Measurements from ENCODE around the gene LOXHD1.

LOXHD1 gene

GRCh38 chr18:46573156-46573555 lies 83.9 kb downstream of the LOXHD1 start:
- Histone ChIP-seq H3K36me3 (ENCODE audit: control insufficient read depth in 2 of 2, insufficient read depth in 1 of 2, low read length in 2 of 2) (no peaks in the 10 kb centered on the region), H3K27ac (ENCODE audit: extremely low read depth, low read depth, low read length) (no peak overlapping the region), H3K4me3 (ENCODE audit: low read depth, low read length) (no peak overlapping the region), H3K9me3 (ENCODE audit: control insufficient read depth, insufficient read depth, low read depth, low read length) (no peaks in the 10 kb centered on the region), H3K4me1 (ENCODE audit: control insufficient read depth, insufficient read depth, low read length) (no peaks in the 10 kb centered on the region)
- ChIA-PET POLR2A (no interaction called here), CTCF (no interaction called here)
- TF ChIP-seq ZNF398 (tag by site-specific recombination; IDR thresholded peaks at IDR 0.05) (no peak), ZIC2 (tag by site-specific recombination; IDR thresholded peaks at IDR 0.05) (no peak), ZNF529 (tag by site-specific recombination; IDR thresholded peaks at IDR 0.05; ENCODE audit: insufficient replicate concordance) (no peak)
- TF ChIP-seq, protein P1, sequence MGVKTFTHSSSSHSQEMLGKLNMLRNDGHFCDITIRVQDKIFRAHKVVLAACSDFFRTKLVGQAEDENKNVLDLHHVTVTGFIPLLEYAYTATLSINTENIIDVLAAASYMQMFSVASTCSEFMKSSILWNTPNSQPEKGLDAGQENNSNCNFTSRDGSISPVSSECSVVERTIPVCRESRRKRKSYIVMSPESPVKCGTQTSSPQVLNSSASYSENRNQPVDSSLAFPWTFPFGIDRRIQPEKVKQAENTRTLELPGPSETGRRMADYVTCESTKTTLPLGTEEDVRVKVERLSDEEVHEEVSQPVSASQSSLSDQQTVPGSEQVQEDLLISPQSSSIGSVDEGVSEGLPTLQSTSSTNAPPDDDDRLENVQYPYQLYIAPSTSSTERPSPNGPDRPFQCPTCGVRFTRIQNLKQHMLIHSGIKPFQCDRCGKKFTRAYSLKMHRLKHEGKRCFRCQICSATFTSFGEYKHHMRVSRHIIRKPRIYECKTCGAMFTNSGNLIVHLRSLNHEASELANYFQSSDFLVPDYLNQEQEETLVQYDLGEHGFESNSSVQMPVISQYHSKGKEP (tag by site-specific recombination; IDR thresholded peaks at IDR 0.05), result no peak

- H3K4me1 ChIP-seq (ENCODE audit: control insufficient read depth, insufficient read depth, low read length), result no peaks in the 10 kb centered on the region
- H3K27ac ChIP-seq (ENCODE audit: extremely low read depth, low read depth, low read length), result no peak overlapping the region
- ChIA-PET CTCF (interaction anchor here (0.7 to 1.2 kb wide), 4 partner anchors 15 to 92 kb away, joined by 3 to 5 read pairs (median 3); no protein-coding TSS in a partner anchor), POLR2A (no interaction called here)
- H3K9me3 ChIP-seq (ENCODE audit: control insufficient read depth, insufficient read depth, low read depth, low read length), result no peaks in the 10 kb centered on the region
- no peaks in the 10 kb centered on the region for H3K36me3 ChIP-seq (ENCODE audit: control insufficient read depth in 2 of 2, insufficient read depth in 1 of 2, low read length in 2 of 2)
- H3K4me3 ChIP-seq (ENCODE audit: low read depth, low read length), result no peak overlapping the region
- TF ChIP-seq ZSCAN23 (tag by site-specific recombination; IDR thresholded peaks at IDR 0.05) (no peak), ZNF791 (tag by site-specific recombination; IDR thresholded peaks at IDR 0.05) (no peak), KLF7 (tag by site-specific recombination; IDR thresholded peaks at IDR 0.05; ENCODE audit: borderline replicate concordance) (no peak), TRIM28 (IDR thresholded peaks at IDR 0.05; ENCODE audit: borderline replicate concordance, low read length) (no peak), ZBTB8A (tag by site-specific recombination; IDR thresholded peaks at IDR 0.05) (no peak), ZNF10 (tag by site-specific recombination; IDR thresholded peaks at IDR 0.05) (no peak), ZNF549 (tag by site-specific recombination; IDR thresholded peaks at IDR 0.05) (no peak), ZNF639 (tag by site-specific recombination; IDR thresholded peaks at IDR 0.05) (no peak), GFI1B (tag by site-specific recombination; IDR thresholded peaks at IDR 0.05) (no peak), TSHZ1 (tag by site-specific recombination; IDR thresholded peaks at IDR 0.05; ENCODE audit: borderline replicate concordance) (no peak), ZNF132 (tag by site-specific recombination; IDR thresholded peaks at IDR 0.05; ENCODE audit: borderline replicate concordance) (no peak), ZNF174 (tag by site-specific recombination; IDR thresholded peaks at IDR 0.05) (no peak), ZNF350 (tag by site-specific recombination; IDR thresholded peaks at IDR 0.05) (no peak), ZNF324 (tag by site-specific recombination; IDR thresholded peaks at IDR 0.05) (no peak), ZNF785 (tag by site-specific recombination; IDR thresholded peaks at IDR 0.05) (no peak), ZNF701 (tag by site-specific recombination; IDR thresholded peaks at IDR 0.05) (no peak)
- TF ChIP-seq, protein P2, sequence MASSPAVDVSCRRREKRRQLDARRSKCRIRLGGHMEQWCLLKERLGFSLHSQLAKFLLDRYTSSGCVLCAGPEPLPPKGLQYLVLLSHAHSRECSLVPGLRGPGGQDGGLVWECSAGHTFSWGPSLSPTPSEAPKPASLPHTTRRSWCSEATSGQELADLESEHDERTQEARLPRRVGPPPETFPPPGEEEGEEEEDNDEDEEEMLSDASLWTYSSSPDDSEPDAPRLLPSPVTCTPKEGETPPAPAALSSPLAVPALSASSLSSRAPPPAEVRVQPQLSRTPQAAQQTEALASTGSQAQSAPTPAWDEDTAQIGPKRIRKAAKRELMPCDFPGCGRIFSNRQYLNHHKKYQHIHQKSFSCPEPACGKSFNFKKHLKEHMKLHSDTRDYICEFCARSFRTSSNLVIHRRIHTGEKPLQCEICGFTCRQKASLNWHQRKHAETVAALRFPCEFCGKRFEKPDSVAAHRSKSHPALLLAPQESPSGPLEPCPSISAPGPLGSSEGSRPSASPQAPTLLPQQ (tag by site-specific recombination; IDR thresholded peaks at IDR 0.05), result no peak
- TF ChIP-seq, protein P3, sequence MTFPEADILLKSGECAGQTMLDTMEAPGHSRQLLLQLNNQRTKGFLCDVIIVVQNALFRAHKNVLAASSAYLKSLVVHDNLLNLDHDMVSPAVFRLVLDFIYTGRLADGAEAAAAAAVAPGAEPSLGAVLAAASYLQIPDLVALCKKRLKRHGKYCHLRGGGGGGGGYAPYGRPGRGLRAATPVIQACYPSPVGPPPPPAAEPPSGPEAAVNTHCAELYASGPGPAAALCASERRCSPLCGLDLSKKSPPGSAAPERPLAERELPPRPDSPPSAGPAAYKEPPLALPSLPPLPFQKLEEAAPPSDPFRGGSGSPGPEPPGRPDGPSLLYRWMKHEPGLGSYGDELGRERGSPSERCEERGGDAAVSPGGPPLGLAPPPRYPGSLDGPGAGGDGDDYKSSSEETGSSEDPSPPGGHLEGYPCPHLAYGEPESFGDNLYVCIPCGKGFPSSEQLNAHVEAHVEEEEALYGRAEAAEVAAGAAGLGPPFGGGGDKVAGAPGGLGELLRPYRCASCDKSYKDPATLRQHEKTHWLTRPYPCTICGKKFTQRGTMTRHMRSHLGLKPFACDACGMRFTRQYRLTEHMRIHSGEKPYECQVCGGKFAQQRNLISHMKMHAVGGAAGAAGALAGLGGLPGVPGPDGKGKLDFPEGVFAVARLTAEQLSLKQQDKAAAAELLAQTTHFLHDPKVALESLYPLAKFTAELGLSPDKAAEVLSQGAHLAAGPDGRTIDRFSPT (tag by site-specific recombination; IDR thresholded peaks at IDR 0.05), result no peak
These were observed 85.3 kb downstream of the LOXHD1 start for GRCh38 chr18:46571756-46572155.

Data from HEK293 (cell line).